H1 (cell line): ENCODE measurements around the gene SLC6A17. TPM values are rescaled to one million over a fixed set of nuclear protein-coding genes. Genes with fewer than 3 reads are reported as not detected.
A peak's percentile ranks its signal among the peaks of the same experiment; 100 is the strongest.

Experiments
- CTCF ChIA-PET: fragments of 300-600 bp; sonication (Branson Sonifier 250); formaldehyde crosslinking; loops from one replicate; lab custom pipeline; 2021; ENCODE audit not compliant: partially characterized antibody; lab: Charles Lee
- POLR2A ChIA-PET: fragments of 300-600 bp; sonication (Branson Sonifier 250); formaldehyde crosslinking; loops from one replicate; lab custom pipeline; 2021; ENCODE audit warnings: inconsistent platforms; ENCODE audit not compliant: partially characterized antibody; lab: Charles Lee
- DNase-seq, 2 experiments: peaks; one replicate each; pipeline versions ENCODE4 v3.0.0 to v3.0.0-alpha.2; 2010 to 2022; ENCODE audit warnings: low spot score in 2 of 2, low read depth in 1 of 2, mixed read lengths in 1 of 2
- FAIRE-seq: peaks from 2 replicates; lab custom pipeline; 2011; peaks lifted over from hg19 to GRCh38; lab: Jason Lieb, UNC
- H2AFZ ChIP-seq: 2 replicates; pipeline ENCODE4 v1.8.1; 2012; ENCODE audit warnings: low read length, inconsistent platforms
- H2AK5ac ChIP-seq: 2 replicates; pipeline ENCODE4 v1.6.1; 2013; ENCODE audit warnings: low read depth, low read length
- H2BK120ac ChIP-seq: replicated peaks from 2 replicates; pipeline ENCODE3; 2013; ENCODE audit warnings: low read depth, low read length, inconsistent platforms
- H2BK12ac ChIP-seq: 2 replicates; pipeline ENCODE4 v1.6.1; 2013; ENCODE audit warnings: low read depth, low read length
- H2BK15ac ChIP-seq: 2 replicates; pipeline ENCODE4 v1.6.1; 2013; ENCODE audit warnings: low read length
- H2BK20ac ChIP-seq: 2 replicates; pipeline ENCODE4 v1.6.1; 2013; ENCODE audit warnings: low read length
- H2BK5ac ChIP-seq: 2 replicates; pipeline ENCODE4 v1.6.1; 2013; ENCODE audit warnings: low read depth, low read length
- H3K14ac ChIP-seq: 2 replicates; pipeline ENCODE4 v1.6.1; 2013; ENCODE audit warnings: inconsistent platforms; ENCODE audit not compliant: insufficient read length
- H3K18ac ChIP-seq: 2 replicates; pipeline ENCODE4 v1.6.1; 2013; ENCODE audit warnings: low read length; ENCODE audit errors: extremely low read depth
- H3K23ac ChIP-seq: 2 replicates; pipeline ENCODE4 v1.6.1; 2013; ENCODE audit warnings: inconsistent platforms; ENCODE audit not compliant: insufficient read length
- H3K23me2 ChIP-seq: 2 replicates; pipeline ENCODE4 v1.6.1; 2013; ENCODE audit warnings: low read depth, low read length
- H3K27ac ChIP-seq: 2 replicates; pipeline ENCODE4 v1.6.1; 2011; ENCODE audit warnings: low read depth, low read length, inconsistent platforms
- H3K27me3 ChIP-seq, 4 experiments: replicated peaks in 1 of 4; 1 replicate in 1 of 4; 2 replicates in 3 of 4; pipeline versions ENCODE4 v1.6.1 to v1.8.1; 2011 to 2013; ENCODE audit warnings: low read length in 3 of 4, mild to moderate bottlenecking in 3 of 4, inconsistent platforms in 2 of 4, mixed read lengths in 2 of 4, moderate library complexity in 1 of 4; ENCODE audit not compliant: control insufficient read depth in 3 of 4, insufficient read depth in 3 of 4; ENCODE audit errors: extremely low read depth in 1 of 4
- H3K36me3 ChIP-seq, 4 experiments: 2 replicates each; pipeline versions ENCODE4 v1.6.1 to v1.8.1; 2011 to 2013; ENCODE audit warnings: mild to moderate bottlenecking in 4 of 4, low read length in 3 of 4, moderate library complexity in 2 of 4, control low read depth in 1 of 4, inconsistent platforms in 1 of 4; ENCODE audit not compliant: insufficient read depth in 4 of 4, control insufficient read depth in 2 of 4
- H3K4ac ChIP-seq: replicated peaks from 2 replicates; pipeline ENCODE3; 2013; ENCODE audit warnings: low read length, low read depth, mixed read lengths, inconsistent platforms; ENCODE audit not compliant: insufficient read length
- H3K4me1 ChIP-seq, 4 experiments: replicated peaks in 1 of 4; 1 replicate in 1 of 4; 2 replicates in 3 of 4; pipeline versions ENCODE4 v1.6.1 to v1.8.1; 2011 to 2013; ENCODE audit warnings: low read length in 3 of 4, inconsistent platforms in 2 of 4, mixed read lengths in 1 of 4; ENCODE audit not compliant: insufficient read depth in 4 of 4, control insufficient read depth in 3 of 4
- H3K4me2 ChIP-seq, 2 experiments: 2 replicates each; pipeline versions ENCODE4 v1.6.1 to v1.8.1; 2011 to 2013; ENCODE audit warnings: low read depth in 2 of 2, low read length in 2 of 2, control low read depth in 1 of 2, inconsistent platforms in 1 of 2, mild to moderate bottlenecking in 1 of 2; ENCODE audit not compliant: insufficient read depth in 1 of 2
- H3K4me3 ChIP-seq, 4 experiments: fragments of 200-600, 300-600 bp in 1 of 4; sonication (generic), shearing (Covaris generic), sonication (Bioruptor Twin) in 1 of 4; 2 replicates each; pipeline versions ENCODE4 v1.5.1 to v1.8.1; 2011 to 2016; ENCODE audit warnings: low read length in 4 of 4, low read depth in 3 of 4, control low read depth in 2 of 4, inconsistent platforms in 2 of 4, mild to moderate bottlenecking in 2 of 4, mixed read lengths in 1 of 4, moderate library complexity in 1 of 4; ENCODE audit not compliant: insufficient read depth in 2 of 4; ENCODE audit errors: extremely low read depth in 1 of 4
- H3K56ac ChIP-seq: replicated peaks from 2 replicates; pipeline ENCODE3; 2013; ENCODE audit warnings: low read depth, mild to moderate bottlenecking, mixed read lengths, low read length, inconsistent platforms; ENCODE audit not compliant: insufficient read length
- H3K79me1 ChIP-seq: 2 replicates; pipeline ENCODE4 v1.6.1; 2013; ENCODE audit warnings: low read depth, low read length, control low read depth
- H3K79me2 ChIP-seq, 2 experiments: 2 replicates each; pipeline versions ENCODE4 v1.6.1 to v1.8.1; 2012 to 2013; ENCODE audit warnings: low read length in 2 of 2, mild to moderate bottlenecking in 2 of 2, inconsistent platforms in 1 of 2; ENCODE audit not compliant: insufficient read depth in 2 of 2, control insufficient read depth in 1 of 2
- H3K9ac ChIP-seq, 4 experiments: replicated peaks in 1 of 4; 1 replicate in 1 of 4; 2 replicates in 3 of 4; pipeline versions ENCODE4 v1.6.1 to v1.8.1; 2011 to 2013; ENCODE audit warnings: low read depth in 3 of 4, low read length in 3 of 4, control low read depth in 2 of 4, mild to moderate bottlenecking in 2 of 4, moderate library complexity in 2 of 4, inconsistent platforms in 1 of 4; ENCODE audit errors: extremely low read depth in 1 of 4
- H3K9me3 ChIP-seq, 2 experiments: 2 replicates each; pipeline versions ENCODE4 v1.6.1 to v1.8.1; 2012 to 2013; ENCODE audit warnings: mild to moderate bottlenecking in 2 of 2, moderate library complexity in 2 of 2, control low read depth in 1 of 2, inconsistent platforms in 1 of 2, low read depth in 1 of 2, low read length in 1 of 2, mixed read lengths in 1 of 2; ENCODE audit not compliant: insufficient read depth in 2 of 2
- H4K20me1 ChIP-seq, 2 experiments: replicated peaks in 1 of 2; 2 replicates each; pipeline versions ENCODE3 to v1.8.1; 2011 to 2013; ENCODE audit warnings: inconsistent platforms in 2 of 2, low read length in 2 of 2, mild to moderate bottlenecking in 1 of 2; ENCODE audit not compliant: insufficient read depth in 2 of 2, control insufficient read depth in 1 of 2
- H4K5ac ChIP-seq: 2 replicates; pipeline ENCODE4 v1.6.1; 2013; ENCODE audit warnings: low read length, low read depth, mixed read lengths, inconsistent platforms; ENCODE audit not compliant: insufficient read length
- H4K8ac ChIP-seq: 2 replicates; pipeline ENCODE4 v1.8.0; 2013; ENCODE audit warnings: mild to moderate bottlenecking, moderate library complexity, low read length, inconsistent platforms; ENCODE audit not compliant: insufficient read depth; ENCODE audit errors: extremely low read depth
- H4K91ac ChIP-seq: replicated peaks from 2 replicates; pipeline ENCODE3; 2013; ENCODE audit warnings: low read length, mixed read lengths, inconsistent platforms; ENCODE audit not compliant: insufficient read length
- CHD1 ChIP-seq: IDR thresholded peaks from 2 replicates; pipeline ENCODE4 v1.6.1; 2012; ENCODE audit warnings: low read depth, low read length, improper control_type of control experiment
- RAD21 ChIP-seq, 2 experiments: IDR thresholded peaks in 1 of 2; conservative IDR thresholded peaks in 1 of 2; 2 replicates each; pipeline ENCODE4 v1.6.1; 2011; ENCODE audit warnings: low read depth in 2 of 2, low read length in 2 of 2, improper control_type of control experiment in 1 of 2, inconsistent platforms in 1 of 2, mild to moderate bottlenecking in 1 of 2, moderate library complexity in 1 of 2
- SUZ12 ChIP-seq: fragments of 200-600 bp; sonication (generic); IDR thresholded peaks from 2 replicates; pipeline ENCODE4 v1.6.1; 2012; ENCODE audit warnings: mild to moderate bottlenecking, inconsistent platforms, low read length, moderate library complexity, mixed read lengths
- WGBS, 2 experiments: shearing (Covaris generic) in 1 of 2; methylation state at CpG; one replicate each; pipeline versions ENCODE4 v1.1.6 to v1.1.7; 2013 to 2015; ENCODE audit warnings: low lambda C conversion rate in 2 of 2, mixed read lengths in 2 of 2, inconsistent platforms in 1 of 2, low coverage in 1 of 2, missing lambda C conversion rate in 1 of 2; ENCODE audit not compliant: insufficient replicate concordance in 2 of 2, insufficient coverage in 1 of 2, insufficient read length in 1 of 2; ENCODE audit errors: extremely low coverage in 1 of 2, missing lambda C conversion rate in 1 of 2; 5-methylcytosine and 5-hydroxymethylcytosine counted together
- polyA plus RNA-seq, 7 experiments: library from polyadenylated mRNA; depleted of rRNA in 3 of 7; stranded (reverse) in 5 of 7; unstranded in 2 of 7; fragments of >200 nt in 5 of 7; fragments of 200-250 nt in 2 of 7; gene quantifications; 1 replicate in 5 of 7; 2 replicates in 1 of 7; 4 replicates in 1 of 7; pipeline versions ENCODE4 v1.2.1 to v1.2.3, GENCODE V29; 2011 to 2013; ENCODE audit warnings: missing spikeins in 2 of 7, mixed read lengths in 2 of 7
- total RNA-seq: library from RNA; stranded (reverse); fragmentation: NEBNext Ultra II Directional; extraction: Animal tissue kit (Norgen Biotek cat#: 25700); gene quantifications from 2 replicates; pipeline ENCODE4 v1.2.1, GENCODE V29; 2021

The SLC6A17 gene
- total and polyA plus RNA-seq, 2 of the 8 experiments (the other 6 are each of a cell fraction or from before 2014, with no cell fraction given), result 0.15 to 0.28 TPM

DNA sequence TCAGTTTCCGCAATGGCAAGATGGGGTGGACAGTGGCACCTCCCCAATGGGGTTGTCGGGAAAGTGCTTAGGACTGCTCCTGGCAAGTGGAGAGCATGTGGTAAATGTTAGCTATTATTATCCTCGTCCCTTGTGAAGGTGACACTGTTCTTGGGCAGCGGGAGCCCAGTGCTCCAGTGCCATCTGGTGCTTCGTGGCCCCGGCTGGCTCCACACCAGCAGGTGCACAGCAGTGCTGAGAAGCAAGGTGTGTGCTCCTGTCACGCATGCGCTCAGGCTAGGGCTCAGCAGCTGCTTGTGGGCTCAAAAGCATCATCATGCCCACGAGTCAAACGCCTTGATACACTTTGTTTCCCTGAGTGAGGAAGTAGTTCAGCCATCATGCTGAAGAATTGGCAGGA lies 34.9 kb downstream of the SLC6A17 start:
- no peak overlapping the region for H2BK120ac ChIP-seq
- no peak overlapping the region for H3K4me2 ChIP-seq
- H3K18ac ChIP-seq, result no peak overlapping the region
- TF ChIP-seq RAD21 (IDR thresholded peaks at IDR 0.05 in 1 of 2, conservative IDR thresholded peaks at IDR 0.05 in 1 of 2; ENCODE audit: low read depth in 2 of 2, low read length in 2 of 2) (0 out of 4 replicates have a peak, but pooled peaks of 1 of the 2 experiments have one; percentile 1), SUZ12 (no peak), CHD1 (no peak)
- H3K79me2 ChIP-seq, result no peaks in the 10 kb centered on the region
- H2BK5ac ChIP-seq, result no peak overlapping the region
- H4K8ac ChIP-seq, result no peak overlapping the region; the same call in 1 of the 2 replicates
- FAIRE-seq, result no peak
- no peak overlapping the region for H3K4me3 ChIP-seq
- H3K27ac ChIP-seq, result no peak overlapping the region
- H3K56ac ChIP-seq, result no peak overlapping the region
- WGBS, 2 experiments, result 93% methylated on average over 10 of the region's 10 CpGs; no CpG with 5 or more reads in 1 of the 2 experiments
- DNase-seq, result no peak
- H3K4ac ChIP-seq, result no peak overlapping the region
- H3K14ac ChIP-seq, result no peak overlapping the region
- no peak overlapping the region for H4K91ac ChIP-seq
- H4K20me1 ChIP-seq, result no peaks in the 10 kb centered on the region
- H3K79me1 ChIP-seq, result no peaks in the 10 kb centered on the region
- no peak overlapping the region for H3K23ac ChIP-seq
- no peaks in the 10 kb centered on the region for H3K23me2 ChIP-seq
- no peaks in the 10 kb centered on the region for H3K9me3 ChIP-seq
- H2BK15ac ChIP-seq, result no peak overlapping the region
- H2AFZ ChIP-seq, result no peak overlapping the region
- H3K27me3 ChIP-seq, result no peaks in the 10 kb centered on the region
- peaks cover 0 to 2% (median 0%) of the 10 kb centered on the region in 4 experiments; a peak in 1 of 7 replicates for H3K4me1 ChIP-seq
- H2BK20ac ChIP-seq, result no peak overlapping the region
- H4K5ac ChIP-seq, result no peak overlapping the region
- ChIA-PET CTCF (interaction anchor here (0.8 to 4.5 kb wide), 6 partner anchors 10 to 275 kb away, joined by 3 to 33 read pairs (median 7); no protein-coding TSS in a partner anchor), POLR2A (no interaction called here)
- H2AK5ac ChIP-seq, result 0 out of 2 replicates have a peak overlapping the region, but pooled peaks have one; percentile 13
- H3K9ac ChIP-seq, result no peak overlapping the region
- no peak overlapping the region for H2BK12ac ChIP-seq
- H3K36me3 ChIP-seq, result no peaks in the 10 kb centered on the region
